ENCODE data around the gene KANK2.

The KANK2 gene

DNA sequence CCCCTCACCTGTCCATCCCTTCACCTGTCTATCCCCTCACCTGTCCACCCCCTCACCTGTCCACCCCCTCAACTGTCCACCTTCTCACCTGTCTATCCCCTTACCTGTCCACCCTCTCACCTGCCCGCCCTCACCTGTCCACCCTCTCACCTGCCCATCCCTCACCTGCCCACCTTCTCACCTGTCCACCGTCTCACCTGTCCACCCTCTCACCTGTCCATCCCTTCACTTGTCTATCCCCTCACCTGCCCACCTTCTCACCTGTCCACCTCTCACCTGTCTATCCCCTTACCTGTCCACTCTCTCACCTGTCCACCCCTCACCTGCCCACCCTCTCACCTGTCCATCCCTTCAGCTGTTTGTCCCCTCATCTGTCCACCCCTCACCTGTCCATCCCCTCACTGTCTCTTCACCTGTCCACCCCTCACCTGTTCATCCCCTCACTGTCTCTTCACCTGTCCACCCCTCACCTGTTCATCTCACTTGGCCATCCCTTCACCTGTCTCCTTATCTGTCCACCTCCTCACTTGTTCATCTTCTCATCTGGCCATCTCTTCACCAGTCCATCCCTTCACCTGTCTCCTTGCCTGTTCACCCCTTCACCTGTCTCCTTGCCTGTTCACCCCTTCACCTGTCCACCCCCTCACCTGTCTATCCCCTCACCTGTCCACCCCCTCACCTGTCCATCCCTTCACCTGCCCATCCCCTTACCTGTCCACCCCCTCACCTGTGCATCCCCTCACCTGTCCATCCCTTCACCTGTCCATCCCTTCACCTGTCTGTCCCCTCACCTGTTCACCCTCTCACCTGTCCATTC is 12.7 kb upstream of the KANK2 start:
- DNase-seq (ENCODE audit: extremely low read depth, insufficient read length): no peak
- H3K27me3 ChIP-seq (replicated peaks; ENCODE audit: control insufficient read depth, insufficient read depth, low read length): no peaks in the 10 kb centered on the region
- no peaks in the 10 kb centered on the region for H3K36me3 ChIP-seq (ENCODE audit: control insufficient read depth, insufficient read depth, low read length)
- TF ChIP-seq, protein P1, sequence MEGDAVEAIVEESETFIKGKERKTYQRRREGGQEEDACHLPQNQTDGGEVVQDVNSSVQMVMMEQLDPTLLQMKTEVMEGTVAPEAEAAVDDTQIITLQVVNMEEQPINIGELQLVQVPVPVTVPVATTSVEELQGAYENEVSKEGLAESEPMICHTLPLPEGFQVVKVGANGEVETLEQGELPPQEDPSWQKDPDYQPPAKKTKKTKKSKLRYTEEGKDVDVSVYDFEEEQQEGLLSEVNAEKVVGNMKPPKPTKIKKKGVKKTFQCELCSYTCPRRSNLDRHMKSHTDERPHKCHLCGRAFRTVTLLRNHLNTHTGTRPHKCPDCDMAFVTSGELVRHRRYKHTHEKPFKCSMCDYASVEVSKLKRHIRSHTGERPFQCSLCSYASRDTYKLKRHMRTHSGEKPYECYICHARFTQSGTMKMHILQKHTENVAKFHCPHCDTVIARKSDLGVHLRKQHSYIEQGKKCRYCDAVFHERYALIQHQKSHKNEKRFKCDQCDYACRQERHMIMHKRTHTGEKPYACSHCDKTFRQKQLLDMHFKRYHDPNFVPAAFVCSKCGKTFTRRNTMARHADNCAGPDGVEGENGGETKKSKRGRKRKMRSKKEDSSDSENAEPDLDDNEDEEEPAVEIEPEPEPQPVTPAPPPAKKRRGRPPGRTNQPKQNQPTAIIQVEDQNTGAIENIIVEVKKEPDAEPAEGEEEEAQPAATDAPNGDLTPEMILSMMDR (IDR thresholded peaks at IDR 0.05; ENCODE audit: insufficient read depth, low read length, poor library complexity, severe bottlenecking): no peak
- no peak overlapping the region for H3K4me3 ChIP-seq (replicated peaks; ENCODE audit: low read depth, low read length)

DNA sequence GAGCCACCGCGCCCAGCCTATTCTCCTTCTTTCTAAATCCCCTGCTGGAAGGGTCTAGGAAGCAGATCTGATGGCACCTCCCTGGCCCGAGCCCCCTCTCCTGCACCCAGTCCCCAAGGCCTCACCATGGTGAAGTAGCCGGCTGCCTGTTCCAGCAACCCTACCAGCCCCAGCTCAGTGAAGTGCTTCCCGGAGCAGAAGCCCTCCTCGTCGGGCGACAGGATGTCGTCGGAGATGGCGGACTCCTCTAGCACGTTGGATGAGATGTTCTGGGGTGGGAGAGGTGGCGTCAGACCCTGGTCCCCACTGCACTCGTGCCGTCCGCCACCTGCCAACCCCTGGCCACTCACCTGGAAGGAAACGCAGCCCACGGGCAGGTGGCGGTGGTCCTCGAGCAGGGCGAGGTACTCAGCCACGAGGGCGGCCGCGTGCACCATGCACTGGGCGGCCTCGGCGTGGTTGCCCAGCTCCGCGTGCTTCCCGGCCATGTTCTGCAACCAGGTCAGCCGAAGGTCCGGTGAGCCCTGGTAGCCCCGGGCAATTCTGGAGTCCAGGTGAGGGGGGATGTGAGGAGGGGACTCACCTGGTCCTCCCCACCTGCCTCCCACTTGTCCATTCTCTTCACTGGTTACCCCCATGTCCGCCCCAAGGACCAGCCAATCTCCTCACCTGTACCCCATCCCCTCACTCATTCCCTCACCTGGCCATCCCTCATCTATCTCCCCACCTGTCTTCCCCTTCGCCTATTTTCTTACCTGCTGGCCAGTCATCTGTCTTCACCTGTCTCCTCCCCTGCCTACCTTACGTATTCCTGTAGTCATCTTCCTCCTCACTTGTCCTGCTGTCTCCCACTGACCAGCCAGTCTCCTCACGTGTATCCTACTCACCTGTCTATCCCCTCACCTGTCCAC is 11.5 kb upstream of the KANK2 start:
- TF ChIP-seq, protein P1 (IDR thresholded peaks at IDR 0.05; ENCODE audit: insufficient read depth, low read length, poor library complexity, severe bottlenecking): no peak
- DNase-seq (ENCODE audit: extremely low read depth, insufficient read length): no peak
- H3K27me3 ChIP-seq (replicated peaks; ENCODE audit: control insufficient read depth, insufficient read depth, low read length): no peaks in the 10 kb centered on the region
- H3K4me3 ChIP-seq (replicated peaks; ENCODE audit: low read depth, low read length): no peak overlapping the region
- H3K36me3 ChIP-seq (ENCODE audit: control insufficient read depth, insufficient read depth, low read length): no peaks in the 10 kb centered on the region

DNA sequence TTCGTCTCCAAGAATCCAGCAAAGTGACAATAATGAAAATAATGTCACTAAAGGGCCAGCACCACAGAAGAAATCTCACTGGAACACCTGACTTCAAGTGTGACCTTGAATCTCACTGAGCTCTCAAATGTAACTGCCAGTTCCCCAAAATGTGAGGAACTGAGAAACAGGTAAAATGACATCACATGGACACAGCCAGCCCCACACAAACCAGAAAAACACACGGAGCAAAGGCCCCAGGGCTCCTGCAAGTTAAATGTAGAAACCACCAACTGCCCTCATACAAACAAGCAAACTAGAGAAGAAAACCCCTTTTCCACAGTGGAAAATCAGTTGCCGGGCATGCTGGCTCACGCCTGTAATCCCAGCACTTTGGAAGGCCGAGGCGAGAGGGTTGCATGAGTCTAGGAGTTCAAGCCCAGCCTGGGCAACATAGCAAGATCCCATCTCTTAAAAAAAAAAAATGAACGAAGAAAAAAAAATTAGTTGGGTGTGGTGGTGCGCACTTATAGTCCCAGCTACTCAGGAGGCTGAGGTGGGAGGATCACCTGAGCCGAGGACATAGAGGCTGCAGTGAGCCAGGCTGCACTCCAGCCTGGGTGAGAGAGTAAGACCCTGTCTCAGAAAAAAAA is 8.7 kb upstream of the KANK2 start:
- TF ChIP-seq, protein P1 (IDR thresholded peaks at IDR 0.05; ENCODE audit: insufficient read depth, low read length, poor library complexity, severe bottlenecking): no peak
- DNase-seq (ENCODE audit: extremely low read depth, insufficient read length): peak; percentile 56
- Histone ChIP-seq H3K36me3 (ENCODE audit: control insufficient read depth, insufficient read depth, low read length) (no peaks in the 10 kb centered on the region), H3K27me3 (replicated peaks; ENCODE audit: control insufficient read depth, insufficient read depth, low read length) (no peaks in the 10 kb centered on the region), H3K4me3 (replicated peaks; ENCODE audit: low read depth, low read length) (no peak overlapping the region)

DNA sequence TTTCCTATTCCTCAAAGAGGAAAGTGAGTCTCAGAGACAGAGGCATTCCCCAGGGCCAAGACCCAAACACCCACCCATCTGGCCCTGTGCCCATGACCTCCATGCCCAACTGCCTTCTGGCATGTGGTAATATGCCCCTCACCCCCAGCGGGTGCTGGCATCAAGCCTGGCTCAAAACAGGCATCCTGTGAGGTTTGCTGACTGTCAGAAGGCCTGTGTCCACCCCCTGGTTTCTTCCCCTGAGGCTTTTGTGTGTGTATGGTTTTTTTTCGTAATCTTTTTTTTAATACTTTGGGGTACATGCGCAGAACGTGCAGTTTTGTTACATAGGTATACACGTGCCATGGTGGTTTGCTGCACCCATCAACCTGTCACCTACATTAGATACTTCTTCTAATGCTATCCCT is 7.6 kb upstream of the KANK2 start:
- Histone ChIP-seq H3K27me3 (replicated peaks; ENCODE audit: control insufficient read depth, insufficient read depth, low read length) (no peaks in the 10 kb centered on the region), H3K36me3 (ENCODE audit: control insufficient read depth, insufficient read depth, low read length) (no peaks in the 10 kb centered on the region; the same call in 1 of the 2 replicates), H3K4me3 (replicated peaks; ENCODE audit: low read depth, low read length) (no peak overlapping the region)
- no peak for DNase-seq (ENCODE audit: extremely low read depth, insufficient read length)
- TF ChIP-seq, protein P1 (IDR thresholded peaks at IDR 0.05; ENCODE audit: insufficient read depth, low read length, poor library complexity, severe bottlenecking): no peak

DNA sequence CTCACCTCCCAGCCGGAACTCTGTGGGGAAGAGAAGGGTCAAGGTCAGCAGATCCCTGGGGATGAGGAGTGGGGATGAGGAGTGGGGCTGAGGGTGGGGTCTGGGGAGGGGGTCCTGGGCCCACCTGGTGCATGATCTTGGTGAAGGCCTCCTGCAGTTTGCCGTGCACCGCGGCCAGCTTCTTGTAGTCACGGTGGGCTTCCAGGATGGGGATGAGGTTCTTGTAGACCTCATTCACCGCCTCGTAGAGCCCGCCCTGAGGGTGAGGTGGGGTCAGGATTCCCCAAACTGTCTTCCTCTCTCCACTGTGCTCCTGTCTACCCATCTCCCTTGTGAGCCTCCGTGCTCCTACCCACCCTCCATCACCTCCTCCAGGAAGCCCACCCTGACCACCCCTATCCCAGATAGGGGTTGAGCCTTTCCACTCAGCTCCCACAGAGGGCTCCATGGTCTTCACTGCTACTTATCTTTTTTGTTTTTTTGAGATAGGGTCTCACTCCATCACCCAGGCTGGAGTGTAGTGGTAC is 6.8 kb upstream of the KANK2 start:
- H3K36me3 ChIP-seq (ENCODE audit: control insufficient read depth, insufficient read depth, low read length): no peaks in the 10 kb centered on the region; the same call in 1 of the 2 replicates
- H3K27me3 ChIP-seq (replicated peaks; ENCODE audit: control insufficient read depth, insufficient read depth, low read length): no peaks in the 10 kb centered on the region
- TF ChIP-seq, protein P1 (IDR thresholded peaks at IDR 0.05; ENCODE audit: insufficient read depth, low read length, poor library complexity, severe bottlenecking): no peak
- DNase-seq (ENCODE audit: extremely low read depth, insufficient read length): no peak
- no peak overlapping the region for H3K4me3 ChIP-seq (replicated peaks; ENCODE audit: low read depth, low read length)
